Measurements from ENCODE around the gene SLC45A1. TPM values are rescaled to one million over a fixed set of nuclear protein-coding genes. Genes with fewer than 3 reads are reported as not detected.

Gene SLC45A1
- total and polyA plus RNA-seq, 2 experiments from 2014 or later = 0.34 to 0.42 TPM

DNA sequence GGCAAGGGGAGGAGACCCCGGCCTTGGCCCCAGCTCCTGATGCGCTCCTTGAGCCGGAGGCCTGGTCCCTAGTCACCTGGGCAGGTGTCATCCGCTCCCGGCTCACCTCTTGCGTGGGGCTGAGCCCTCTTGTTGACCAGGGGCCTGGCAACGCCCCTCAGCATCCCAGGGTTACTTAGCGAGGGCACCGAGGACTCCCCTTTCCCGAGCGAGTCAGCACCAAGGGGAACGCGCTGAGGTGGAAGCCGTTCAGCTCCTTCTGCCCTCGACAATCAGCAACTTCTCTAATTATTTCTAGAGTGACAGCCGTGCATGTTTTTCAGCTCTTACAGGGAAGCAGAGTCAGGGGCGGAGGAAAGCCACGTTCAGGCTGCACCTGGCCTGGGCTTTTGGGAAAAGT, 522 bp downstream of the SLC45A1 start:
- DNase-seq (ENCODE audit: low read depth in 1 of 2, low spot score in 1 of 2) = no peak
- TF ChIP-seq CTCF (IDR thresholded peaks at IDR 0.05; ENCODE audit: low read depth, low read length) = no peak
- H3K4me3 ChIP-seq = peak overlapping the region; percentile 25

DNA sequence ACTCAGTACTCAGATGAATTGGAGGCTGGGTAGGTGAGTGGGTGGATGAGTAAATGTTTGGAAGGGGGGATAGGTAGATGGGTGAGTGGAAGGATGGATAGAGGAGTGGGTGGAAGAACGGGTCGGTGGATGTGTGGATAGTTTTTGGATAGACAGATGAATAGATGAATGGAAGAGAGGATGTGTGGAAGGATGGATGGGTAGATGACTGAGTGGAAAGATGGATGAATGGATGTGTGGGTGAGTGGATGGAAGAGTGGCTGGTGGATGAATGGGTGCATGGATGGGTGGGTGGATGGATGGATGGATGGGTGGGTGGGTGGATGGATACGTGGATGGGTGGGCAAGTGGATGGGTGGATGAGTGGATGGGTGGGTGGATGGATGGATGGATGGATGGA, 3.7 kb downstream of the SLC45A1 start:
- TF ChIP-seq CTCF (IDR thresholded peaks at IDR 0.05; ENCODE audit: low read depth, low read length) = no peak
- DNase-seq (ENCODE audit: low read depth in 1 of 2, low spot score in 1 of 2) = no peak
- no peak overlapping the region for H3K4me3 ChIP-seq
- no peak overlapping the region for H3K27ac ChIP-seq
- H3K27me3 ChIP-seq = peaks cover 48% of the 10 kb centered on the region
- H3K4me1 ChIP-seq (ENCODE audit: low read depth) = no peaks in the 10 kb centered on the region
- no peaks in the 10 kb centered on the region for H3K36me3 ChIP-seq
- no peaks in the 10 kb centered on the region for H3K9me3 ChIP-seq (ENCODE audit: low read depth)

More for the DNA sequence above, 522 bp downstream of the SLC45A1 start:
- Histone ChIP-seq H3K36me3 (no peaks in the 10 kb centered on the region), H3K27me3 (peaks cover 54% of the 10 kb centered on the region), H3K4me1 (ENCODE audit: low read depth) (no peaks in the 10 kb centered on the region), H3K27ac (no peak overlapping the region), H3K9me3 (ENCODE audit: low read depth) (no peaks in the 10 kb centered on the region)

DNA sequence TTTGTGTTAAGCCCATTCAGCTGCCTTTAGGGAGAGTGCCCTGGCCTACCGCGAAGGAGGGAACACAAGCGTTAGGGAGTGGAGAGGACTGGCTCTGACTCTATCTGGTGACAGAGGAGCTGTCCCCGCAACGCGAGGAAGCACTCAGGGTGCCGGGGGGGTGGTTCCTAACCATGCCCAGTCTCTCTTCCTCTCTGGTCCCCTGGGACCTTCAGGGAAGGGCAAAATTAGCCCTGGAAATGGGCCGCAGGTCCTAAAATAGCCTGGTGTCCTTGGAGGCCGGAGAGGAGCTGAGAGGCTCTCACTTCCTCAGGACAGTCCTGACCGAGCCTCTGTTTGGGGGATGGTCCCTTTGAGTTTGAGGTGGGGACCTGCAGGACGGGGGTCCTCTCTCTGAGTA, 5.8 kb downstream of the SLC45A1 start:
- H3K9me3 ChIP-seq (ENCODE audit: low read depth) = no peaks in the 10 kb centered on the region
- H3K36me3 ChIP-seq = no peaks in the 10 kb centered on the region
- H3K27me3 ChIP-seq = peaks cover 27% of the 10 kb centered on the region
- TF ChIP-seq CTCF (IDR thresholded peaks at IDR 0.05; ENCODE audit: low read depth, low read length) = no peak
- no peak for DNase-seq (ENCODE audit: low read depth in 1 of 2, low spot score in 1 of 2)
- no peak overlapping the region for H3K27ac ChIP-seq
- H3K4me1 ChIP-seq (ENCODE audit: low read depth) = no peaks in the 10 kb centered on the region
- H3K4me3 ChIP-seq = no peak overlapping the region

DNA sequence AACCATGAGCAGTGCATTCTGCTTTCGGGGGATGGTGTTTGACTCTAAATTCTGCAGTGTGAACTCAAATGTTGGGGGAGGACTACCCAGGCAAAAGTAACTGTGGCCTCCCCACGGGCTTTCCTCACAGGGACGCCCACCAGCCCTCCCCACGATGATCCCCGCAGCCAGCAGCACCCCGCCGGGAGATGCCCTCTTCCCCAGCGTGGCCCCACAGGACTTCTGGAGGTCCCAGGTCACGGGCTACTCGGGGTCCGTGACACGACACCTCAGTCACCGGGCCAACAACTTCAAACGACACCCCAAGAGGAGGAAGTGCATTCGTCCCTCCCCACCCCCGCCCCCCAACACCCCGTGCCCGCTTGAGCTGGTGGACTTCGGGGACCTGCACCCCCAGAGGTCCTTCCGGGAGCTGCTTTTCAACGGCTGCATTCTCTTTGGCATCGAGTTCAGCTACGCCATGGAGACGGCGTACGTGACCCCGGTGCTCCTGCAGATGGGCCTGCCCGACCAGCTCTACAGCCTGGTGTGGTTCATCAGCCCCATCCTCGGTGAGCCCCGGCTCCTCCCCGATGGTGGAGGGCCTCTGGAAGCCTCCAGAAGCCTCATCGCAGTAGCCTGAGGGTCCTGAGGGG, 6.4 kb downstream of the SLC45A1 start:
- H3K27ac ChIP-seq = no peak overlapping the region
- no peaks in the 10 kb centered on the region for H3K4me1 ChIP-seq (ENCODE audit: low read depth)
- H3K27me3 ChIP-seq = peaks cover 21% of the 10 kb centered on the region
- no peak for DNase-seq (ENCODE audit: low read depth in 1 of 2, low spot score in 1 of 2)
- H3K36me3 ChIP-seq = no peaks in the 10 kb centered on the region
- H3K9me3 ChIP-seq (ENCODE audit: low read depth) = no peaks in the 10 kb centered on the region
- no peak overlapping the region for H3K4me3 ChIP-seq
- no peak for TF ChIP-seq CTCF (IDR thresholded peaks at IDR 0.05; ENCODE audit: low read depth, low read length)

GRCh38 chr1:8325771-8326170, 7.9 kb downstream of the SLC45A1 start:
- H3K27me3 ChIP-seq = peaks cover 6% of the 10 kb centered on the region
- H3K4me1 ChIP-seq (ENCODE audit: low read depth) = no peaks in the 10 kb centered on the region
- H3K9me3 ChIP-seq (ENCODE audit: low read depth) = no peaks in the 10 kb centered on the region
- no peaks in the 10 kb centered on the region for H3K36me3 ChIP-seq
- no peak for DNase-seq (ENCODE audit: low read depth in 1 of 2, low spot score in 1 of 2)
- no peak for TF ChIP-seq CTCF (IDR thresholded peaks at IDR 0.05; ENCODE audit: low read depth, low read length)
- no peak overlapping the region for H3K4me3 ChIP-seq
- H3K27ac ChIP-seq = no peak overlapping the region

Measured in cardiac muscle cell (in vitro differentiated cells and primary cell).